Ramos (cell line): ENCODE results near the gene CRACR2B.

Experiments
- in situ Hi-C: fragments of 300-500 bp; cut with MboI; formaldehyde crosslinking; loops from one replicate; pipeline ENCODE4 v1.14.3; 2022; ENCODE audit warnings: low sequenced_read_pairs; ENCODE audit not compliant: unreplicated experiment

CRACR2B gene

GRCh38 chr11:823441-824291, 4.1 kb upstream of the CRACR2B start:
- in situ Hi-C loops, result loop anchor here (25.0 kb wide), 1 partner anchor 1564 kb away; the partner anchor contains the start of gene CD81

- in situ Hi-C loops, result loop anchor here (25.0 kb wide), 1 partner anchor 1563 kb away; the partner anchor contains the start of gene CD81
Measured at GRCh38 chr11:824292-824880, 3.3 kb upstream of the CRACR2B start.

GRCh38 chr11:824942-825341, 2.8 kb upstream of the CRACR2B start:
- in situ Hi-C loops, result loop anchor here (25.0 kb wide), 1 partner anchor 1562 kb away; the partner anchor contains the start of gene CD81

- in situ Hi-C loops, result no loop called here
Measured at GRCh38 chr11:825366-826226, 2.1 kb upstream of the CRACR2B start.

- in situ Hi-C loops, result no loop called here
Measured at GRCh38 chr11:826227-826621, 1.5 kb upstream of the CRACR2B start.

- in situ Hi-C loops, result no loop called here
Measured at GRCh38 chr11:826836-827145, 928 bp upstream of the CRACR2B start.

GRCh38 chr11:827146-827896, 398 bp upstream of the CRACR2B start:
- in situ Hi-C loops, result no loop called here

- in situ Hi-C loops, result no loop called here
Measured at GRCh38 chr11:828506-829175, 922 bp downstream of the CRACR2B start.

- in situ Hi-C loops, result no loop called here
Measured at GRCh38 chr11:829176-829846, 1.6 kb downstream of the CRACR2B start.

GRCh38 chr11:829847-830294, 2.2 kb downstream of the CRACR2B start:
- in situ Hi-C loops, result no loop called here

- in situ Hi-C loops, result no loop called here
Measured at GRCh38 chr11:830295-831117, 2.8 kb downstream of the CRACR2B start.

GRCh38 chr11:831118-831864, 3.6 kb downstream of the CRACR2B start:
- in situ Hi-C loops, result no loop called here

GRCh38 chr11:831961-832528, 4.3 kb downstream of the CRACR2B start:
- in situ Hi-C loops, result no loop called here

GRCh38 chr11:832529-833113, 4.9 kb downstream of the CRACR2B start, which contains the start of gene CD151:
Gene CD151 (plus strand): TSS chr11:832952. CDS start chr11:836070, 3,118 bp downstream.
- in situ Hi-C loops, result no loop called here

GRCh38 chr11:833114-833791, 5.5 kb downstream of the CRACR2B start:
- in situ Hi-C loops, result no loop called here

- in situ Hi-C loops, result no loop called here
Measured at GRCh38 chr11:833849-834311, 6.2 kb downstream of the CRACR2B start.
